Gastroesophageal sphincter (tissue), 4 donors: Measurements from ENCODE around the gene CARD11. TPM values are rescaled to one million over a fixed set of nuclear protein-coding genes. Genes with fewer than 3 reads are reported as not detected.

ENCODE experiments used
- ATAC-seq: fragments of 150-250 bp; one replicate; pipeline ENCODE4 v1.9.1; 2016; ENCODE audit warnings: mild to moderate bottlenecking, moderate library complexity
- H3K27ac ChIP-seq, 4 donors: fragments of 200-600 bp; sonication (generic) in 3 of 4; 1 replicate in 3 of 4; 2 replicates in 1 of 4; pipeline ENCODE4 v1.5.1; 2016 to 2019
- H3K27me3 ChIP-seq: fragments of 200-600 bp; sonication (generic); one replicate; pipeline ENCODE4 v1.5.1; 2019
- H3K36me3 ChIP-seq, 2 donors: fragments of 200-600 bp; sonication (generic); one replicate each; pipeline ENCODE4 v1.5.1; 2019; ENCODE audit warnings: control low read depth in 1 of 2
- H3K4me1 ChIP-seq, 3 donors: fragments of 200-600 bp; sonication (generic); 1 replicate in 2 of 3; 2 replicates in 1 of 3; pipeline ENCODE4 v1.5.1; 2016 to 2019; ENCODE audit warnings: control low read depth in 2 of 3
- H3K4me3 ChIP-seq, 2 donors: fragments of 200-600 bp; sonication (generic); one replicate each; pipeline ENCODE4 v1.5.1; 2019; ENCODE audit warnings: mild to moderate bottlenecking in 1 of 2, moderate library complexity in 1 of 2
- H3K9me3 ChIP-seq, 3 donors: fragments of 200-600 bp; sonication (generic); one replicate each; pipeline ENCODE4 v1.5.1; 2017 to 2019; ENCODE audit warnings: control low read depth in 2 of 3
- CTCF ChIP-seq, 4 experiments: fragments of 200-600 bp in 2 of 4; fragments of 450-650 bp in 2 of 4; sonication (generic) in 1 of 4; IDR thresholded peaks; one replicate each; pipeline ENCODE4 v1.5.1; 2017 to 2019; ENCODE audit warnings: antibody characterized with exemption in 4 of 4, mild to moderate bottlenecking in 2 of 4, moderate library complexity in 2 of 4
- EP300 ChIP-seq: sonication (generic); formaldehyde crosslinking; IDR thresholded peaks from one replicate; pipeline ENCODE4 v1.6.1; 2017; ENCODE audit warnings: antibody characterized with exemption, mild to moderate bottlenecking
- POLR2A ChIP-seq, 2 donors: fragments of 450-650 bp; IDR thresholded peaks; one replicate each; pipeline ENCODE4 v1.6.1; 2017; ENCODE audit warnings: antibody characterized with exemption in 2 of 2, mild to moderate bottlenecking in 2 of 2, moderate library complexity in 1 of 2
- POLR2AphosphoS5 ChIP-seq: sonication (generic); formaldehyde crosslinking; IDR thresholded peaks from one replicate; pipeline ENCODE4 v1.6.1; 2017; ENCODE audit warnings: antibody characterized with exemption
- WGBS, 2 donors: methylation state at CpG; one replicate each; pipeline ENCODE4 v1.1.5; 2018; ENCODE audit warnings: low coverage in 1 of 2; 5-methylcytosine and 5-hydroxymethylcytosine counted together
- total RNA-seq, 4 donors: library from RNA; depleted of rRNA; stranded (reverse); fragments of >200 nt; gene quantifications; one replicate each; pipeline ENCODE4 v1.1.0, GENCODE V29; 2016

The CARD11 gene
- total RNA-seq, 4 donors from 2014 or later: 0.27 to 0.67 (median 0.45) TPM

GRCh38 chr7:2937701-2938513, 105.8 kb downstream of the CARD11 start:
- Histone ChIP-seq H3K36me3 (no peaks in the 10 kb centered on the region), H3K27ac (no peak overlapping the region), H3K4me3 (no peak overlapping the region), H3K4me1 (no peaks in the 10 kb centered on the region), H3K27me3 (peaks cover 60% of the 10 kb centered on the region), H3K9me3 (no peaks in the 10 kb centered on the region)
- ATAC-seq: no peak
- 87 to 100% methylated on average over 1 to 3 of the region's 19 CpGs for WGBS, 2 donors
- no peak for TF ChIP-seq EP300
- TF ChIP-seq POLR2A (IDR thresholded peaks at IDR 0.05): no peak
- no peak for TF ChIP-seq CTCF (IDR thresholded peaks at IDR 0.05)
- no peak for TF ChIP-seq POLR2AphosphoS5

GRCh38 chr7:2936891-2937580, 106.6 kb downstream of the CARD11 start:
- H3K4me1 ChIP-seq: no peaks in the 10 kb centered on the region
- WGBS, 2 donors: 80 to 89% methylated on average over 1 to 17 of the region's 29 CpGs
- H3K36me3 ChIP-seq: no peaks in the 10 kb centered on the region
- no peak overlapping the region for H3K27ac ChIP-seq
- no peak for ATAC-seq
- H3K9me3 ChIP-seq: no peaks in the 10 kb centered on the region
- H3K27me3 ChIP-seq: peaks cover 53% of the 10 kb centered on the region
- H3K4me3 ChIP-seq: no peak overlapping the region
- no peak for TF ChIP-seq POLR2A (IDR thresholded peaks at IDR 0.05)
- no peak for TF ChIP-seq POLR2AphosphoS5
- TF ChIP-seq EP300: no peak
- TF ChIP-seq CTCF (IDR thresholded peaks at IDR 0.05): no peak

- Histone ChIP-seq H3K4me1 (no peaks in the 10 kb centered on the region), H3K4me3 (no peak overlapping the region), H3K9me3 (no peaks in the 10 kb centered on the region), H3K27me3 (peaks cover 52% of the 10 kb centered on the region), H3K27ac (no peak overlapping the region), H3K36me3 (no peaks in the 10 kb centered on the region)
- 74 to 86% methylated on average over 3 to 8 of the region's 8 CpGs for WGBS, 2 donors
- ATAC-seq: no peak
- TF ChIP-seq EP300: no peak
- TF ChIP-seq CTCF (IDR thresholded peaks at IDR 0.05): no peak
- TF ChIP-seq POLR2A (IDR thresholded peaks at IDR 0.05): no peak
- no peak for TF ChIP-seq POLR2AphosphoS5
These were observed 107.4 kb downstream of the CARD11 start for GRCh38 chr7:2936301-2936700.

GRCh38 chr7:2934984-2935740, 108.5 kb downstream of the CARD11 start:
- H3K4me1 ChIP-seq: no peaks in the 10 kb centered on the region
- WGBS, 2 donors: 90 to 100% methylated on average over 3 to 4 of the region's 20 CpGs
- H3K9me3 ChIP-seq: no peaks in the 10 kb centered on the region
- no peak overlapping the region for H3K4me3 ChIP-seq
- H3K27ac ChIP-seq: no peak overlapping the region
- no peaks in the 10 kb centered on the region for H3K36me3 ChIP-seq
- no peak for ATAC-seq
- peaks cover 57% of the 10 kb centered on the region for H3K27me3 ChIP-seq
- no peak for TF ChIP-seq EP300
- TF ChIP-seq POLR2A (IDR thresholded peaks at IDR 0.05): no peak
- TF ChIP-seq CTCF (IDR thresholded peaks at IDR 0.05): no peak
- TF ChIP-seq POLR2AphosphoS5: no peak
